ENCODE measurements around the gene SNHG17. TPM values are rescaled to one million over a fixed set of nuclear protein-coding genes. Genes with fewer than 3 reads are reported as not detected.
"Not testable (repeated sequence)": the region's sequence is repeated elsewhere in the genome, so short reads cannot be mapped to it uniquely, and the experiment has no call there.

Gene SNHG17
- total RNA-seq, 1 experiment from 2014 or later: 41.5 TPM

- intact Hi-C loops (cut with micrococcal nuclease; ENCODE audit: unreplicated experiment): no loop called here
- no peak overlapping the region for H2AFZ ChIP-seq
- no peaks in the 10 kb centered on the region for H3K36me3 ChIP-seq (ENCODE audit: low read depth)
- TF ChIP-seq CTCF (conservative IDR thresholded peaks at IDR 0.05) (no peak), EZH2 (IDR thresholded peaks at IDR 0.05; ENCODE audit: low read depth) (no peak)
- ChIA-PET POLR2A (ENCODE audit: unreplicated experiment) (no interaction called here), CTCF (no interaction called here)
- H3K27ac ChIP-seq: no peak overlapping the region
- no TSS peak for BruUV-seq (replicated peaks)
- H3K4me2 ChIP-seq: no peak overlapping the region
- no peaks in the 10 kb centered on the region for H4K20me1 ChIP-seq (ENCODE audit: insufficient read depth)
- H3K4me3 ChIP-seq: no peak overlapping the region
- 0 out of 2 replicates have a peak, but pooled peaks cover 3% of the 10 kb centered on the region for H3K9me3 ChIP-seq (ENCODE audit: insufficient read depth, low read depth)
- H3K27me3 ChIP-seq (ENCODE audit: insufficient read depth, low read depth): no peaks in the 10 kb centered on the region
- H3K9me2 ChIP-seq (ENCODE audit: insufficient read depth): no peaks in the 10 kb centered on the region
- no peak for DNase-seq
- H3K79me2 ChIP-seq (ENCODE audit: low read depth): no peaks in the 10 kb centered on the region
- H3K4me1 ChIP-seq (replicated peaks; ENCODE audit: insufficient read depth): no peaks in the 10 kb centered on the region
- no peaks in the 10 kb centered on the region for H3F3A ChIP-seq (ENCODE audit: insufficient read depth, low read depth)
Measured at GRCh38 chr20:38386851-38387250, 48.3 kb downstream of the SNHG17 start.

GRCh38 chr20:38386004-38386403, 49.1 kb downstream of the SNHG17 start:
- Histone ChIP-seq H3K4me1 (replicated peaks; ENCODE audit: insufficient read depth) (no peaks in the 10 kb centered on the region), H3F3A (ENCODE audit: insufficient read depth, low read depth) (no peaks in the 10 kb centered on the region), H4K20me1 (ENCODE audit: insufficient read depth) (no peaks in the 10 kb centered on the region), H2AFZ (no peak overlapping the region), H3K4me2 (no peak overlapping the region), H3K36me3 (ENCODE audit: low read depth) (no peaks in the 10 kb centered on the region), H3K27ac (no peak overlapping the region), H3K4me3 (no peak overlapping the region), H3K79me2 (ENCODE audit: low read depth) (no peaks in the 10 kb centered on the region), H3K9me2 (ENCODE audit: insufficient read depth) (no peaks in the 10 kb centered on the region), H3K9me3 (ENCODE audit: insufficient read depth, low read depth) (0 out of 2 replicates have a peak, but pooled peaks cover 3% of the 10 kb centered on the region), H3K27me3 (ENCODE audit: insufficient read depth, low read depth) (no peaks in the 10 kb centered on the region)
- DNase-seq: no peak
- no TSS peak for BruUV-seq (replicated peaks)
- ChIA-PET POLR2A (ENCODE audit: unreplicated experiment) (interaction anchor here (0.7 kb wide), 1 partner anchor 842 kb away, joined by 6 read pairs; no protein-coding TSS in a partner anchor), CTCF (no interaction called here)
- intact Hi-C loops (cut with micrococcal nuclease; ENCODE audit: unreplicated experiment): no loop called here
- TF ChIP-seq EZH2 (IDR thresholded peaks at IDR 0.05; ENCODE audit: low read depth): no peak
- TF ChIP-seq CTCF (conservative IDR thresholded peaks at IDR 0.05): no peak

GRCh38 chr20:38383147-38383546, 52.0 kb downstream of the SNHG17 start:
- DNase-seq: no peak
- ChIA-PET CTCF (interaction anchor here (0.6 kb wide), 1 partner anchor 260 kb away, joined by 3 read pairs; no protein-coding TSS in a partner anchor), POLR2A (ENCODE audit: unreplicated experiment) (no interaction called here)
- Histone ChIP-seq H4K20me1 (ENCODE audit: insufficient read depth) (no peaks in the 10 kb centered on the region), H3K4me1 (replicated peaks; ENCODE audit: insufficient read depth) (no peaks in the 10 kb centered on the region), H3K4me2 (no peak overlapping the region), H3K79me2 (ENCODE audit: low read depth) (no peaks in the 10 kb centered on the region), H3K9me3 (ENCODE audit: insufficient read depth, low read depth) (0 out of 2 replicates have a peak, but pooled peaks cover 3% of the 10 kb centered on the region), H3K4me3 (no peak overlapping the region), H2AFZ (no peak overlapping the region), H3K9me2 (ENCODE audit: insufficient read depth) (no peaks in the 10 kb centered on the region), H3K27me3 (ENCODE audit: insufficient read depth, low read depth) (no peaks in the 10 kb centered on the region), H3K27ac (no peak overlapping the region), H3F3A (ENCODE audit: insufficient read depth, low read depth) (no peaks in the 10 kb centered on the region), H3K36me3 (ENCODE audit: low read depth) (no peaks in the 10 kb centered on the region)
- no peak for TF ChIP-seq CTCF (conservative IDR thresholded peaks at IDR 0.05)
- no peak for TF ChIP-seq EZH2 (IDR thresholded peaks at IDR 0.05; ENCODE audit: low read depth)
- intact Hi-C loops (cut with micrococcal nuclease; ENCODE audit: unreplicated experiment): no loop called here
- BruUV-seq (replicated peaks): no TSS peak

- H2AFZ ChIP-seq; H3F3A ChIP-seq (ENCODE audit: insufficient read depth, low read depth); H4K20me1 ChIP-seq (ENCODE audit: insufficient read depth); H3K4me2 ChIP-seq; H3K27ac ChIP-seq; H3K9me2 ChIP-seq (ENCODE audit: insufficient read depth); H3K9me3 ChIP-seq (ENCODE audit: insufficient read depth, low read depth); H3K4me3 ChIP-seq; DNase-seq; POLR2A ChIA-PET (ENCODE audit: unreplicated experiment); H3K36me3 ChIP-seq (ENCODE audit: low read depth); BruUV-seq (replicated peaks); CTCF ChIA-PET; H3K79me2 ChIP-seq (ENCODE audit: low read depth); H3K4me1 ChIP-seq (replicated peaks; ENCODE audit: insufficient read depth); intact Hi-C loops (cut with micrococcal nuclease; ENCODE audit: unreplicated experiment): not testable (repeated sequence)
- peaks cover 12% of the 10 kb centered on the region; the same call in 1 of the 2 replicates for H3K27me3 ChIP-seq (ENCODE audit: insufficient read depth, low read depth)
Measured at GRCh38 chr20:38377838-38378237, 57.3 kb downstream of the SNHG17 start.

Data from PC-9 (cell line).